A549 (cell line): ENCODE measurements around the gene PHRF1.

Experiments
- CBX2 ChIP-seq: fragments of 200-600 bp; sonication (generic); IDR thresholded peaks from 2 replicates; pipeline ENCODE4 v1.6.1; 2016; ENCODE audit warnings: low read depth, mild to moderate bottlenecking, borderline replicate concordance
- CHD4 ChIP-seq: fragments of 200-600 bp; sonication (generic); IDR thresholded peaks from 2 replicates; pipeline ENCODE4 v1.6.1; 2016; ENCODE audit warnings: antibody characterized with exemption, mild to moderate bottlenecking, borderline replicate concordance
- CTCF ChIP-seq: fragments of >200 bp; sonication (Bioruptor Twin); formaldehyde crosslinking; IDR thresholded peaks from 3 replicates; pipeline ENCODE4 v1.5.1; 2016
- HMGXB4 ChIP-seq: fragments of 250-450 bp; sonication (Bioruptor Pico); IDR thresholded peaks from 2 replicates; pipeline ENCODE4 v1.5.0; 2021; ENCODE audit warnings: mild to moderate bottlenecking, moderate library complexity, borderline replicate concordance
- HOXA7 ChIP-seq: fragments of 250-450 bp; sonication (Bioruptor Pico); IDR thresholded peaks from 2 replicates; pipeline ENCODE4 v1.5.0; 2020; ENCODE audit warnings: mild to moderate bottlenecking, moderate library complexity
- MAX ChIP-seq: IDR thresholded peaks from 2 replicates; pipeline ENCODE4 v1.6.1; 2012
- POLR2A ChIP-seq: IDR thresholded peaks from 2 replicates; pipeline ENCODE4 v1.6.1; 2012; ENCODE audit warnings: mild to moderate bottlenecking, low read length
- SMC3 ChIP-seq: fragments of >200 bp; sonication (Bioruptor Twin); formaldehyde crosslinking; IDR thresholded peaks from 3 replicates; pipeline ENCODE4 v1.6.1; 2018; ENCODE audit warnings: inconsistent platforms

GRCh38 chr11:656866-657265 lies 80.6 kb downstream of the PHRF1 start:
- no peak for TF ChIP-seq SMC3
- no peak for TF ChIP-seq HOXA7
- TF ChIP-seq CTCF = no peak
- TF ChIP-seq CHD4 = no peak
- no peak for TF ChIP-seq POLR2A
- TF ChIP-seq CBX2 = no peak
- no peak for TF ChIP-seq MAX
- no peak for TF ChIP-seq HMGXB4 (CRISPR knock-in tag)
